ENCODE measurements around the gene AZU1. TPM values are rescaled to one million over a fixed set of nuclear protein-coding genes. Genes with fewer than 3 reads are reported as not detected.

AZU1 gene
- total RNA-seq, 2 donors from 2014 or later: 0.27 TPM; not detected in 1

Small RNAs within 50 kb of the gene (microRNA-seq; reads per million reads assigned to microRNA genes)
- 10.5 reads per million, percentile 15 among the genes with 10 or more reads in this experiment for gene MIR3187
- gene MIR4745: 1.7 reads per million

Other genes with a start within 250 kb of the AZU1 start
- under 1 TPM; 0.17 to 0.40 TPM for gene HCN2, start 238.0 kb upstream of the AZU1 start, total RNA-seq
- gene POLRMT, start 194.3 kb upstream of the AZU1 start, total RNA-seq: 10 to 100 TPM; 50.2 to 77.3 TPM
- gene FGF22, start 188.0 kb upstream of the AZU1 start, total RNA-seq: not detected
- gene RNF126, start 164.6 kb upstream of the AZU1 start, total RNA-seq: 10 to 100 TPM; 54.6 to 74.7 TPM
- gene FSTL3, start 151.4 kb upstream of the AZU1 start, total RNA-seq: 10 to 100 TPM in 1 of 2 donors, 1 to 10 TPM in 1; 4.5 to 10.1 TPM
- gene PRSS57, start 132.4 kb upstream of the AZU1 start, total RNA-seq: not detected
- gene PALM, start 118.9 kb upstream of the AZU1 start, total RNA-seq: 10 to 100 TPM in 1 of 2 donors, 1 to 10 TPM in 1; 3.9 to 13.5 TPM
- gene MISP, start 76.7 kb upstream of the AZU1 start, total RNA-seq: 100 to 1,000 TPM; 285 to 320 TPM
- 100 to 1,000 TPM; 284 to 457 TPM for gene PTBP1, start 30.4 kb upstream of the AZU1 start, total RNA-seq
- gene PLPPR3, start 5.9 kb upstream of the AZU1 start, total RNA-seq: under 1 TPM in 1 of 2 donors, not detected in 1; 0.22 TPM
- not detected for gene PRTN3, start 13.2 kb downstream of the AZU1 start, total RNA-seq
- not detected for gene ELANE, start 24.5 kb downstream of the AZU1 start, total RNA-seq
- 10 to 100 TPM; 42.2 to 55.3 TPM for gene CFD, start 31.8 kb downstream of the AZU1 start, total RNA-seq
- 10 to 100 TPM; 73.3 to 83.2 TPM for gene MED16, start 65.3 kb downstream of the AZU1 start, total RNA-seq
- not detected for gene RNU6-9, start 65.6 kb downstream of the AZU1 start, total RNA-seq
- gene R3HDM4, start 85.4 kb downstream of the AZU1 start, total RNA-seq: 10 to 100 TPM; 54.5 to 55.6 TPM
- gene KISS1R, start 89.5 kb downstream of the AZU1 start, total RNA-seq: under 1 TPM in 1 of 2 donors, not detected in 1; 0.21 TPM
- 10 to 100 TPM in 1 of 2 donors, 1 to 10 TPM in 1; 8.7 to 13.0 TPM for gene ARID3A, start 98.2 kb downstream of the AZU1 start, total RNA-seq
- 10 to 100 TPM; 26.5 to 81.5 TPM for gene WDR18, start 156.5 kb downstream of the AZU1 start, total RNA-seq
- gene GRIN3B, start 172.6 kb downstream of the AZU1 start, total RNA-seq: not detected
- gene TMEM259, start 193.3 kb downstream of the AZU1 start, total RNA-seq: 100 to 1,000 TPM; 170 to 235 TPM
- not detected for gene RNU6-2, start 193.7 kb downstream of the AZU1 start, total RNA-seq
- 100 to 1,000 TPM; 108 to 132 TPM for gene CNN2, start 198.8 kb downstream of the AZU1 start, total RNA-seq
- gene ABCA7, start 212.3 kb downstream of the AZU1 start, total RNA-seq: 10 to 100 TPM; 23.9 to 31.6 TPM
- 10 to 100 TPM; 27.4 to 37.9 TPM for gene ARHGAP45, start 239.3 kb downstream of the AZU1 start, total RNA-seq

Measured in colonic mucosa (tissue), 2 donors.